GM18507 (cell line): ENCODE results near the gene KRT75.
"Not testable (repeated sequence)": the region's sequence is repeated elsewhere in the genome, so short reads cannot be mapped to it uniquely, and the experiment has no call there.

Experiments used
- DNase-seq: peaks from one replicate; pipeline ENCODE4 v3.0.0; 2011; ENCODE audit warnings: low read depth; ENCODE audit not compliant: insufficient read length; ENCODE audit errors: extremely low spot score
- FAIRE-seq: peaks from 2 replicates; lab custom pipeline; 2011; peaks lifted over from hg19 to GRCh38; lab: Jason Lieb, UNC

KRT75 gene

DNA sequence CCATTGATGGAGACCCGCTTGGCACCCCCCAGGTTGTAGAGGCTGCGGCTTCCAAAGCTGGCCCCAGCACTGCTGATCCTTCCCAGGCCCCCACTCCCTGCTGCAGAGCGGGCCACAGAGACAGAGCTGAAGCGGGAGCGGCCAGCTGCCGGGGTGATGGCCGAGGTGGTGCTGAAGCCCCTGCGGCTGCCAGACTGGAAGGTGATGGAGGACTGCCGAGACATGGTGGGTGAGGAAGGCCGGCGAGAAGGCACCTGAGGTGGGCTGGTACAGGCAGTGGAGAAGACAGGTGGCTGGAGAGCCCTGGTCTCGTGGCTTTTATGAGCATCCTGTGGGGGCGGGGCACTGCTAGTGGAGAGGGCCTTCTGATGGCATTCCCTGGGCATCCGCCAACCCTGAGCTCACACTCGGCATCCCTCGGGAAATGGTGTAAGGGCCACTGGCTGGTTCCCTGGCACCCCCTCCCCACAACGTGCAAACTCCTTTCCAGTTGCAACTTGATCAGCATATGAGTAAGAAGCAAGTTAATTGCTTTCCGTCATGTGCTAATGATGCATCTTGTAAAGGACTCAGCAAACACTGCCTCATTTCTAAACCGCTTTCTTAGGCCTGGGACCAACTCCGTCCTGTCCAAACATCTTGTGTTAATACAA is at the start of gene KRT75:
Gene KRT75, minus strand, starts transcription at position 291 of the 653 bp plus-strand sequence. Its CDS starts 67 bp downstream, at position 224.
- DNase-seq (no peak), FAIRE-seq (no peak)

DNA sequence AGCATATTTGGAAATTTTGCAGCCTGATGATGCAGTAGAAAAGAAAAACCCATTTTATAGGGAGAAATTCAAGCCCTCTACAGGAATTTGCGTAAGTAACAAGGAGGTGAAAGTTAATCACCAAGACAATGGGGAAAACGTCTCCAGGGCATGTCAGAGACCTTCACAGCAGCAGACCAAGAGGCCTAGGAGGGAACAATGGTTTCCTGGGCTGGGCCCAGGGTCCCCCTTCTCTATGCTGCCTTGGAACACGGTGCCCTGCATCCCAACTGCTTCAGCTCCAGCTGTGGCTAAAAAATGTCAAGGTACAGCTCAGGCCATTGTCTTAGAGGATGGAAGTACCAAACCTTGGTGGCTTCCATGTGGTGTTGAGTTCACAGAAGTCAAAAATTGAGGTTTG is 45.9 kb upstream of the KRT75 start:
- DNase-seq (no peak), FAIRE-seq (no peak)

DNA sequence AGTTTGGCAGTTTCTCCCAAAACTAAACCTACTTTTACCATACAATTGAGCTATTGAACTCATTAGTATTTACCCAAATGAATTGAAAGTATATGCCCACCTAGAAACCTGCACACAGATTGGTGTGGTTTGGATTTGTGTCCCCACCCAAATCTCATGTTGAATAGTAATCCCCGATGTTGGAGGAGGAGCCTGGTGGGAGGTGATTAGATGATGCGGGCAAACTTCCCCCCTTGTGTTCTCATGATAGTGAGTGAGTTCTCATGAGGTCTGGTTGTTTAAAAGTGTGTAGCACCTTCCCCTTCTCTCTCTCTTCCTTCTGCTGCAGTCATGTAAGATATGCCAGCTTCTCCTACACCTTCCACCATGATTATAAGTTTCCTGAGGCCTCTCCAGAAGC is 43.5 kb upstream of the KRT75 start:
- DNase-seq (no peak), FAIRE-seq (no peak)

DNA sequence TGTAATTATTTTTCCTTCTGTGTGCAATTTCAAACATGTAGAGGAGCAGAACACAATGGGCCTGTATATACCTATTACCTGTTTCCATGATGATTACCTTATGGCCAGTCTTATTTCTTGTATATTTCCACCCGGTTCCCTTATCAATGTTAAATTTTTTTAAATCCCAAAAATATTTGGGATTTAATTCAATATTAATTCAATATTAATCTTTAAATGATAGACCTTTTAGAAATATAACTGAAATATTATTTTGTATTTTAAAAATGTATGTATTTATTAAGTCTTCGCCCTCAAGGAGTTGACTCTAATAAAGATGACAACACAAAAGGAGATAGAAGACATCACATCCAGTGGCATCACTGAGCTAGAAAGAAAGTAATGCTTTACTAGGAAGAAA is 40.0 kb upstream of the KRT75 start:
- FAIRE-seq, result no peak
- no peak for DNase-seq

DNA sequence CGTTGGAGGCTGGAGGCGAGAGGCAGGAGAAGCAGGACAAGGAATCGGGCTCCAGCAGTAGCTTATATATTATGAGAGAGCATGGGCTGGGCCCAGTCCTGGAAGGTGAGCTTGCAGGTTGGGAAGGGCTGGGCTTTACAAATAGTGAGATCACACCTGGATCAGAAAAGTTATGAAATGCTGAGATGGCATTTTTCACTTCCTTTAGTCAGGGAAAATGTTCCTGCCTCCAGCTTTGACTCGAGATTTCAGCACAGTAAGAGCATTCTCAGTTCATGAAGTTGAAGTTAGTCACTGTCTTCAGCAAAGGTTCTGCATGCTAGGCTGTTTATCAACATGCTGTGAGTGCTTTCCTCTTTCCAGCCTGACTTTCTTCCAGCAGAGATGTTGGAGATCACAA is 39.6 kb upstream of the KRT75 start, which contains the start of gene KRT6C:
Gene KRT6C, minus strand, starts transcription at position 38 of the 400 bp plus-strand sequence. CDS start 68 bp downstream, outside the sequence.
- DNase-seq (no peak), FAIRE-seq (no peak)

DNA sequence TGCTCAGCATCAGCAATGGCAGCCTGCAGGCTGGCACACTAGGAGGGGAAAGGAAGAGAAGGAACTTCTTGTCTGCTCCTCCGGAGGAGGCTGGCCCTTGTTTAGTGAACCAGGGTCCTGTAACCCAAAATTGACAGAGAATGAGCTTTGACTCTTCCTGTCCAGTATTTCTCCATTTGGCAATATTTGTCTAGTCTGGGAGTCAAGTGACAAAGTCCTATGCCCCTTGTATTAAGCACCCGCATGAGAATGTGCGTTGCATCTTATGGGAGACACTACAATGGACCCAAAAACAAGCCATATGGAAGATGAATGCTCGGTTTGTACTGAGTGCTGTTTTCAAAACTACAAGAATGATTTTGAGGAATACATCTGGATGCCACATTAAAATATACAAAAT is 35.7 kb upstream of the KRT75 start:
- FAIRE-seq (no peak), DNase-seq (no peak)

DNA sequence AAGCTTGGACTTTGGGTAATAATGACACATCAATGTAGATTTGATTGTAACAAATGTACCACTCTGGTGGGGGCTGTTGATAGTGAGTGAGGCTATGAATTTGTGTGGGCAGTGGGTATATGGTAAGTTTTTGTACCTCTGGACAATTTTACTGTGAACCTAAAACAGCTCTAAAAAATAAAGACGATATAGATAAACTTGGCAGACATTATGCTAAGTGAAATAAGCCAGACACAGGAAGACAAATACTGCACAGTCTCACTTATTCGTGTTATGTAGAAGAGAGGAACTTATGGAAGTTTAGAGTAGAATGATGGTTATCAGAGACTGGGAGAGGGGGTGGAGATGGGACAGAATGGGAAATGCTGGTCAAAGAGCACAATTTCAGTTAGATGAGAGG is 30.7 kb upstream of the KRT75 start:
- FAIRE-seq, result no peak
- no peak for DNase-seq

DNA sequence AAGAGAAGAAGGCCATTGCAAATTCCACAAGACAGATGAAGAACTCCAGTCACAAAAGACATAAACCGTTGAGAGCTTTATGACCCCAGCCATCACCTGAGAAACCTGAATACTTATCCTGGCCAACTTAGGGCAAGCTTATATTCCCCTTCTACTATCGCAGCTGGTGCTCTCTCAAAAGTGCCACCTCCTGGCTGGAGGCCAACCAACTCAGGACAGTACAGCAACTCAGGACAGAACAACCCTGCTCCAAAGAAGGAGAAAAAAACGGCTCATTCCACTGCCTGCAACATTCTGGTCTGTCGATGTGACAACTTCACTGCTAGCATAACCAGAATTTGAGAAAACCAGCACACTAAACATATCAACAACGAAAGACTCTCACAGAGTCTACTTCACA is 27.5 kb upstream of the KRT75 start:
- no peak for DNase-seq
- no peak for FAIRE-seq

DNA sequence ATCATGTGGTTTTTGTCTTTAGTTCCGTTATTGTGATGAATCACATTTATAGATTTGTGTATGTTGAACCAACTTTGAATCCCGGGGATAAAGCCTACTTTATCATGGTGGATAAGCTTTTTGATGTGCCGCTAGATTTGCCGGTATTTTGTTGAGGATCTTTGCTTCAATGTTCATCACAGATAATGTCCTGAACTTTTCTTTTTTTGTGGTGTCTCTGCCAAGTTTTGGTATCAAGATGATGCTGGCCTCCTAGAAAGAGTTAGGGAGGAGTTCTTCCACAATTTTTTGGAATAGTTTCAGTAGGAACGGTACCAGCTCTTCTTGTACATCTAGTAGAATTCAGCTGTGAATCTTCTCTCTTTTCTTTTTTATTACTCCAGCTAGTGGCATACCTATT is 24.7 kb upstream of the KRT75 start:
- no peak for FAIRE-seq
- no peak for DNase-seq

DNA sequence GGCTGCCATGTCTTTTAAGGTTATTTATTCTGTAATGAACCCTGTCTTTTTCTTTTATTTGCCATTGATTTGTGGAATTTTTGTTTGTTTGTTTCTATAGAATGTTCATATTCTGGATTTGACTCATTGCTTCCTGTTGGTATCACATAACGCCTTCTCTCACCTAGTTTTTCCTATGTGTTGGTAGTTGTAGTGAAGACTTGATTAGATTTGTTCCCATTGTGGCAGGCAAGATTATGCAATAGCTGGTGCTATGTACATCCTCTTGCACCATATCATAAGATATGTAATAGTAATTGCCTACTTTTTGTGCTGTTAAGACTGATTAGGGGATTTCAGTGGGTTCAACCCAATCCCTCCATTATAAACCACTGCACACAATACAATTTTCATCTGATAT is 21.6 kb upstream of the KRT75 start:
- DNase-seq, result no peak

DNA sequence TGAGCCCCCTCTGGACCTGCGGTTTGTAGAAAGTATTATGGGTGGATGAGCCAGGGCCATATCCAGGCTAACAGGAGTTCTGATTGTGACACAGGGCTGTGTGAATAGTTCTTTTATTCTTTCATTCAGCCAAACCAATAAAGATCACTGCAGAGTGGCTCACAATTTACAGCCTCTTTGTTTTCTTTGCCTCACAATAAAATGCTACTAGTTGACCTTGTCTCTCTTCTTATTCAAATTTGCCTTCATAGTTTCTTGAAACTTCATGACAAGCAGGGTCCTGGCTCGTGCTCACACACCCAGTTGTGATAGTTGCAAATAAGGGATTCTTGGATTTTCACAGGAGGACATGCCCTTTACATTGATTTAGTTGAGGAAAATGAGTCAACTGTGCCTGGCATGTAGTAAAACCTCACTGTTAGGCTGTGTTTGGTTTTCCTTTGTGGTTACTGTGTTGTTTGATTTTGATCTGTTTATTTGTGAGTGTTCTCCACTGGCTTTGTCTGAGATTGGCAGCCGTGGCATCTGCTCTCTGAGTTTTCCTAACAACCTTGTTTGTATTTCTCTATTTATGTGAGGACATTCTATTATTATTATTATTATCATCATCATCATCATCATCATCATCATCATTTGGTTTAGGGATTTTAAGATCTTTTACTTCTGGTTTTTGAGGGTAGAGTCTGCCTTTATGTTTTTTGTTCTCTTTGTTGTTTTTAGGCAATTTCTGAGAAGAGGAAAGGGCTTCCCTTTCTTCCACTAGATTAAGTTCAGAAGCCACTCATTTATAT is 20.4 kb upstream of the KRT75 start:
- FAIRE-seq (no peak), DNase-seq (no peak)

More for the DNA sequence above, 21.6 kb upstream of the KRT75 start:
- FAIRE-seq, result no peak

DNA sequence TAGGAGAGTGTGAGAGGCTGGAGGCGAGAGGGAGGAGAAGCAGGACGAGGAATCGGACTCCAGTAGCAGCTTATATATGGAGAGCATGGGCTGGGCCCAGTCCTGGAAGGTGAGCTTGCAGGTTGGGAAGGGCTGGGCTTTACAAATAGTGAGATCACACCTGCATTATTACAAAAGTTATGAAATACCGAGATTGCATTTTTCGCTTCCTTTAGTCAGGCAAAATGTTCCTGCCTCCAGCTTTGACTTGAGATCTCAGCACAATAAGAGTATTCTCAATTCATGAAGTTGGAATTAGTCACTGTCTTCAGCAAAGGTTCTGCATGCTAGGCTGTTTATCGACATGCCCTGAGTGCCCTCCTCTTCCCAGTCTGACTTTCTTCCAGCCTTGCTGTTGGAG is 17.9 kb upstream of the KRT75 start, which contains the start of gene KRT6B:
Gene KRT6B, minus strand, starts transcription at position 46 of the 400 bp plus-strand sequence. CDS start 68 bp downstream, outside the sequence.
- DNase-seq (no peak), FAIRE-seq (no peak)

DNA sequence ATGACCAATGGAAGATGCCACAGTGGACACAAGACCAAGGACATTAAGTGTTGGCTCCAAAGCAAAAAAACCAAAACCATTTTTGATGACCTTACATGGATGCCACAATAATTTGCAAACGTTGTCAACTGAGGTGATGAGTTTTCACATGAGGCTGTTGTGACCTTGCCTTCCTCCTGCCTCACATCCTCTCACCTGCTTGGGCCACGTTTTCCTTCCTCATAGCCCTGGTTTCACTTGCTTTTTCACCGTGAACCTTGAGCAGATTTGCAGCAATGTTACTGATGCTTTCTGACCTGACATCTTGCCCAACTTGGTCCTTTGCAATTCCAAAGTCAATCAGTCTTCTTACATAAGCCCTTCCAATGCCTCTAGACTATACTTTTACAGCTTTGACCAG is 14.1 kb upstream of the KRT75 start:
- DNase-seq (no peak), FAIRE-seq (no peak)

DNA sequence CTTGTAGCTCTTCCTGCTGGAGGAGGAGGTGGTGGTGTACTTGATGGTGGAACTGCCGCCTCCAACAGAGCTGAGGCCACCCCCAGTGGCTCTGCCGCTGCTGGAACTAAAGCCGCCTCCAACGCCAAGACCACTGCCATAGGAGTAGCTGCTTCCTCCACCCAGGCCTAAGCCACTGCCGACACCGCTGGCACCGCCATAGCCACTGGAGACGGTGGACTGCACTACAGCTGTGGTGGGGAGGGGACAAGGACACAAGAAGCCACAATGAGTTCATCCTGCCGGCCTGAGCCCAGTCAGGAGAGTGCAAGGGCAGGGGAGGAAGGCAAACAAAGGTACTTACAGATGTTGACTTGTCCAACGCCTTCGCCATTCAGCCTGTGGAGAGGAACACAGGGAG is 13.0 kb upstream of the KRT75 start:
- FAIRE-seq, DNase-seq: not testable (repeated sequence)

DNA sequence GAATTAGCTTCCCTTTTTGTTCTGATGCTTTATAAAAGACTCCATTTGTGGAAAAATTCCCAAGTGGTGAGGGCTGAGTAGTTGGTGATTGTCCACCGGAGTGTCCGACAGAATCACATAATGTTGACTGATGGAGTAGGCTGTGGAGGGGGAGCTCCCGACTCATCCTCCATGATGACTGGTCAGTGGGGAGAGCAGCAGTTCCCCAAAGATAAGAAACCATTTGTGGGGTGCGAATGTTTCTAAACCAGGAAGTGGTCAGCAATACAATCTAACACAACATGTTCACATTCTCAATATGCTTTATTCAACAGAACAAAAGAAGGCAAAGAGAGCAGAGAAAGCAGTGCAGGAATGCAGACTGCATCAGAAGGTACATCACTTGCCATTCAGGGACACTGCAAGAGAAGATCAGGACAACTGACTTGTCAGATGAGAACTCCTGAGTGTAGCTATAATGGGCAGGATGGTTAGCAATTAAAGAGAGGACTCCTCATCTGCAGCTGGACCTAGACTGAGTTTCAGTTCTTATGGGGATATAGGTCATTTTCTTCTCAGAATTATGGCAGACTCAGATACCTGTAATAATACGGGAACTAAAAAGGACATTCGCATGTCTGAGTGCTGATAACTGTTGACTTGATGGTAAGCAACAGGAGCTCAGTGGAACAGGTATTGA is 12.3 kb upstream of the KRT75 start:
- FAIRE-seq (no peak), DNase-seq (no peak)

DNA sequence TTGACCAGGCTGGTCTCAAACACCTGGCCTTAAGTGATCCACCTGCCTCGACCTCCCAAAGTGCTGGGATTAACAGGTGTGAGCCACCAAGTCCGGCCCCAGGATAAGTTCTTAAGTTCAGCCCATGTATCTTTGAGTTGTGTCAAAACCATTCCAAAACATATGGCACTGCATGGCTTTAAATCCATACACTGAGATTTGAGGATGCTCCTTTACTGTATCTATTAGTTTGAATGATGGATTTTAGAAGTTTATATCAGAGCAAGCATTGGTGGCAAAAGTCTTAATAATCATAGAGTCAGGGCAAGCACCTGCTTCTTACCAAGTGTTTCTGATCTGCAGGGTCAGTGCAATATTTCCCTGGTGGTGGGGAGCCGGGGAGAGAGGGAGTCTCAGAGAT is 11.7 kb upstream of the KRT75 start:
- FAIRE-seq (no peak), DNase-seq (no peak)

DNA sequence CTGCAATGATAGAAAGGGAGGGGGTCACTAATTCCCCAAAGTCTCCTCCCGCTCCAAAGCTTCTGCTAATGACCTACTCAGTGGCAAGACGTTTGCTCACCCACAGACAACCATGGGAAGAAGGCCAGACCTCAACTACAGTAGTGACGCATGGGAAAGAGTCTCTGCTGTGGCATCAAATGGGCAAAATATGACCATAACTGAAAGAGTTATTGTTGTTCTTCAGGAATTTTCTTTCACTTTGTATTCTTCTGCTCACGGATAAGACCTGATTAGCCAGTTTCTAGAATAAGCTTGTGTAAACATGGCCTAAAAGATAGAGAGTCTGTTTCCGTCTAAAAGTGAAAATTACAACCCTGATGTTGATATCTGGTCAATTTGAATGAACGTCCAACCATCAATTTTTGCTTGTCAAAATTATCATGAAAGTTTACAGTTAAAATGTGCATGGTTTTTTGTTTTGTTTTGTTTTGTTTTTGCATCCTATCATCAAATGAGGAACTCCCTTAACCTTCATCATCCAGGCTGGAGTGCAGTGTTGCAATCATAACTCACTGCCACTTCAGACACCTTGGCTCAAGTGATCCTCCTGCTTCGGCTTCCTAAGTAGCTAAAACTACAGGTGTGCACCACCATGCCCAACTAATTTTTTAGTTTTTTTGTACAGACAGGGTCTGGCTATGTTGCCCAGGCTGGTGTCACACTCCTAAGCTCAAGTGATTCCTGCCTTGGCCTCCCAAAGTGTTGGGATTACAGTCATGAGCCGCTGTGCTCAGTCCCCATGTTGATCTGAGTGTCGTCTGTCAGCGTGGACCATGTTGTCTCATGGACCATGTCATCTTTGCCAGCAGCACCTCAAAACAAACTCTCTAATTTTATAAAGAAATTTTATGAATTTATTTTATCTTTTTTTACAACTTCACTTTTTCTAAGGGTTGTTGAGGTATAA is 10.8 kb upstream of the KRT75 start:
- DNase-seq (no peak), FAIRE-seq (no peak)

DNA sequence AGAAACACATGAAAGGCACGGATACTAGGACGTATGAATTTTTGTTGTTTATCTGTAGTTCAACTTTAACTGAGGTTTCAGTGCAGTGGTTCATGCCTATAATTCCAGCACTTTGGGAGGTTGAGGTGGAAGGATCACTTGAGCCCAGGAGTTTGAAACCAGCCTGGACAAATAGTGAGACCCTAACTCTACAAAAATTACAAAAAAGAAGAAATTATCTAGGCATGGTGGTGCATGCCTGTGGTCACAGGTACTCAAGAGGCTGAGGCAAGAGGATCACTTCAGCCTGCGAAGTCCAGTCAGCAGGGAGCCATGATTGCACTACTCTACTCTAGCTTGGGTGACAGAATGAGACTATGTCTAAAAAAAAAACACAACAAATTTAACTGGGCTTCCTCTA is 9.8 kb upstream of the KRT75 start:
- FAIRE-seq (no peak), DNase-seq (no peak)

DNA sequence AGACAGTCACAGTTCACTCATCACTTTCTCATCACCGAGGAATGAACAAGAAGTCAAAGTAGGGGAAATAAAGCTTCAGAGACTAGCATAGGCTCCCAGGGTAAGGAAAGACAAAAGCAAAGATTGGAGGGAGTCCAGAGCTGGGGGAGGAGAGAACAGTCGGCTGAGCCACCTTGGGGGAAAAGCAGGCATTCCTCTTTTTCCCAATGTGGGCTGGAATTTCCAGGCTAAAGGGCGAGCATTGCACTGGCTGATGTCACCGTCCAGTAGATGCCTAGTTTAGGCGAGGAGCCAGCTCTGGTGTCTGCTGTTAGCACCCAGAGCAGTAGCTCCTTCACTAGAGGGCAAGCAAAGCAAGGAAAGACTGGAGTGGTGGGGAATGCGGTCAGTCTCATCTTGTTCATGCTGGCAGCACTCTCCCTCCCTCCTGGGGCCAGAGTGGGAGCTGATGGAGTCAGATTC is 8.5 kb upstream of the KRT75 start:
- DNase-seq, result no peak
- no peak for FAIRE-seq
